ENCODE measurements around the gene FGD2.

GRCh38 chr6:37015532-37015931, 10.1 kb downstream of the FGD2 start:
- TF ChIP-seq CTCF (IDR thresholded peaks at IDR 0.05) (no peak), POLR2A (IDR thresholded peaks at IDR 0.05) (no peak)
